Thyroid gland (tissue), 4 donors: ENCODE results near the gene REXO1. TPM values are rescaled to one million over a fixed set of nuclear protein-coding genes. Genes with fewer than 3 reads are reported as not detected.

Experiments
- DNase-seq, 2 donors: peaks; one replicate each; pipeline ENCODE4 v3.0.0-alpha.2; 2019
- H3K27ac ChIP-seq, 3 donors: fragments of 200-600 bp; sonication (generic); 1 replicate in 2 of 3; 2 replicates in 1 of 3; pipeline ENCODE4 v1.5.1; 2016 to 2019; ENCODE audit warnings: mild to moderate bottlenecking in 1 of 3, moderate library complexity in 1 of 3
- H3K27me3 ChIP-seq: fragments of 200-600 bp; sonication (generic); one replicate; pipeline ENCODE4 v1.5.1; 2019
- H3K36me3 ChIP-seq, 2 donors: fragments of 200-600 bp; sonication (generic); one replicate each; pipeline ENCODE4 v1.5.1; 2016 to 2019
- H3K4me1 ChIP-seq, 2 donors: fragments of 200-600 bp; sonication (generic); one replicate each; pipeline ENCODE4 v1.5.1; 2017 to 2019
- H3K4me3 ChIP-seq, 3 donors: fragments of 200-600 bp; sonication (generic); replicated peaks in 1 of 3; 1 replicate in 2 of 3; 2 replicates in 1 of 3; pipeline ENCODE4 v1.5.1; 2016; ENCODE audit warnings: mild to moderate bottlenecking in 1 of 3
- H3K9me3 ChIP-seq: fragments of 200-600 bp; sonication (generic); one replicate; pipeline ENCODE4 v1.5.1; 2017
- POLR2A ChIP-seq, 2 donors: fragments of 450-650 bp; IDR thresholded peaks; one replicate each; pipeline ENCODE4 v1.6.1; 2017; ENCODE audit warnings: antibody characterized with exemption in 2 of 2, mild to moderate bottlenecking in 2 of 2, moderate library complexity in 1 of 2
- WGBS, 2 donors: methylation state at CpG; one replicate each; pipeline ENCODE4 v1.1.5; 2017; 5-methylcytosine and 5-hydroxymethylcytosine counted together
- intact Hi-C: fragments of 100-400 bp; cut with DNase I; formaldehyde crosslinking; loops from one replicate; pipeline ENCODE4 v1.15.1; 2023
- total RNA-seq, 4 donors: library from RNA; depleted of rRNA; stranded (reverse); fragments of >200 nt; gene quantifications; one replicate each; pipeline ENCODE4 v1.2.3, GENCODE V29; 2016
- TF ChIP-seq, protein P1 (sequence below), 6 experiments: fragments of 200-600 bp in 3 of 6; fragments of 450-650 bp in 3 of 6; sonication (generic) in 3 of 6; IDR thresholded peaks; one replicate each; pipeline ENCODE4 v1.5.1; 2016 to 2019; ENCODE audit warnings: antibody characterized with exemption in 6 of 6, mild to moderate bottlenecking in 2 of 6, inconsistent platforms in 1 of 6, moderate library complexity in 1 of 6

Gene REXO1
- total RNA-seq, 4 donors from 2014 or later = 14.0 to 21.8 (median 17.2) TPM

DNA sequence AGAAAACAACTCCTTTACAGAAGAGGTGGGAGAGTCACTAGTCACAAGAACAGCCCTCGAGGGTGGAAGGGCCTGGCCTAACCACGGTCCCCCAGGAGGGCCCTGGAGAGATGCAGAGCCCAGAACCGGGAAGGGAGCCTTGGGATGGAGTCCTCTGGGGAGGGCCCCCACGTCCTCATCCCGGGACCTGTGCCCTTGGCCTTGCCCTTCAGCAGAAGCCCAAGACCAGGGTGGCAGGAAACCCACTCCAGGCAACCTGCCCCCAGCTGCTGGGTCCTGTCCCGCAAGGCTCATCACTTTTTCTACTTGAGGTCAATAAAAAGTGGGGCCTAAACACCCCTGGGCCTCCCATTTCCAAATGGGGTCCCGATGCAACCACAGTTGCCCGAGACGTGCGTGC, 33.9 kb downstream of the REXO1 start:
- no peaks in the 10 kb centered on the region for H3K27me3 ChIP-seq
- H3K4me3 ChIP-seq = no peak overlapping the region
- TF ChIP-seq, protein P1, sequence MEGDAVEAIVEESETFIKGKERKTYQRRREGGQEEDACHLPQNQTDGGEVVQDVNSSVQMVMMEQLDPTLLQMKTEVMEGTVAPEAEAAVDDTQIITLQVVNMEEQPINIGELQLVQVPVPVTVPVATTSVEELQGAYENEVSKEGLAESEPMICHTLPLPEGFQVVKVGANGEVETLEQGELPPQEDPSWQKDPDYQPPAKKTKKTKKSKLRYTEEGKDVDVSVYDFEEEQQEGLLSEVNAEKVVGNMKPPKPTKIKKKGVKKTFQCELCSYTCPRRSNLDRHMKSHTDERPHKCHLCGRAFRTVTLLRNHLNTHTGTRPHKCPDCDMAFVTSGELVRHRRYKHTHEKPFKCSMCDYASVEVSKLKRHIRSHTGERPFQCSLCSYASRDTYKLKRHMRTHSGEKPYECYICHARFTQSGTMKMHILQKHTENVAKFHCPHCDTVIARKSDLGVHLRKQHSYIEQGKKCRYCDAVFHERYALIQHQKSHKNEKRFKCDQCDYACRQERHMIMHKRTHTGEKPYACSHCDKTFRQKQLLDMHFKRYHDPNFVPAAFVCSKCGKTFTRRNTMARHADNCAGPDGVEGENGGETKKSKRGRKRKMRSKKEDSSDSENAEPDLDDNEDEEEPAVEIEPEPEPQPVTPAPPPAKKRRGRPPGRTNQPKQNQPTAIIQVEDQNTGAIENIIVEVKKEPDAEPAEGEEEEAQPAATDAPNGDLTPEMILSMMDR (IDR thresholded peaks at IDR 0.05) = no peak
- no peak for TF ChIP-seq POLR2A (IDR thresholded peaks at IDR 0.05)
- H3K36me3 ChIP-seq = peaks cover 38 to 47% of the 10 kb centered on the region in 2 donors
- no peaks in the 10 kb centered on the region for H3K9me3 ChIP-seq
- H3K27ac ChIP-seq = no peak overlapping the region
- intact Hi-C loops = loop anchor here (10.0 kb wide), 1 partner anchor 260 kb away; no protein-coding TSS in a partner anchor
- peaks cover 14 to 16% of the 10 kb centered on the region in 2 donors for H3K4me1 ChIP-seq
- DNase-seq = no peak
- 84 to 86% methylated on average over 8 to 10 of the region's 10 CpGs for WGBS, 2 donors

DNA sequence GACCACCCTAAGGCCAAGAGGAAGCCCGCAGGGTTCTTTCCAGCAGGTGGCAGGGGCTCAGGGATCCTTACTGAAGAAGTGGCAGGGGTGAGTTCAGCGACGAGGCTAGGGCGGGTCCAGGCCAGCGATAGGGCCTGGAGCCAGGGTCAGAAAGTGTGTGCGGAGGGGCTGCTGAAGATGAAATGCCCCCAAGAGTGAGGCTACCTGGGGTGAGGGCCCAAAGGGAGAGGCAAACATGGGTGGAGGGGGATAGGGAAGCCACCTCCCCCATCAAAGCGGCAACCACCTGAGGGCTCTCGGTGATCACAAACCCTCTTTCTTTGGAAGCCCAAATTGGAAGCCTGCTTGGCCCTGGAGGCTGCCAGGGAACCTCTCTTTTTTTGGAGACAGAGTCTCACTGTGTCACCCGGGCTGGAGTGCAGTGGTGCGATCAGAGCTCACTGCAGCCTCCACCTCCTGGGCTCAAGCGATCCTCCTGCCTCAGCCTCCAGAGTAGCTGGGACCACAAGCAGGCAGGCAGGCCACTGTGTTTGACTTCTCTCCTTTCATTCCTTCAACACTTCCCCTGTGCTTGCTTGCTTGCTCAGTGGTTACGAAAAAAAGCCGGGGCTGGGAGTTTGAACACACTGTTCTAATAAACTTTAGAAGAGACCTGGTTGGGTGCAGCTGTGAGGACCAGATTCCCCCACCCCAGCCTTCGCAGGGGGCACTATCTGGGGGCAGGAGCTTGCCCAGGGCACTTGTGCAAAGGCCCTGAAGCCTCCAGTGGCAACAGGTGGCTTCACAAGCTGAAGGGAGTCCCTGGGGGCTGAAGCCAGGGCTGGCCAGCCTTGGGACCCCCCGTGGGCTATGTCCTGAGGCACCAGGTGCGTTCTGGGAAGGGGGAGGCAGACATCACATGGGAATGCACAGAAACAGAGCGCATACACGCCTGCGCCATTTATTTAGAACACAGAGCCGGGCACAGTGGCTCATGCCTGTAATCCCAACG, 34.8 kb downstream of the REXO1 start:
- Histone ChIP-seq H3K27me3 (no peaks in the 10 kb centered on the region), H3K4me3 (peak overlapping the region in 1 of 3 donors; percentile 39), H3K36me3 (peaks cover 33 to 38% of the 10 kb centered on the region in 2 donors), H3K9me3 (no peaks in the 10 kb centered on the region), H3K27ac (no peak overlapping the region), H3K4me1 (peaks cover 14 to 16% of the 10 kb centered on the region in 2 donors)
- TF ChIP-seq POLR2A (IDR thresholded peaks at IDR 0.05) = no peak
- TF ChIP-seq, protein P1 (IDR thresholded peaks at IDR 0.05) = no peak
- WGBS, 2 donors = 65 to 67% methylated on average over 20 to 21 of the region's 21 CpGs
- intact Hi-C loops = loop anchor here (10.0 kb wide), 1 partner anchor 259 kb away; no protein-coding TSS in a partner anchor
- DNase-seq = no peak

DNA sequence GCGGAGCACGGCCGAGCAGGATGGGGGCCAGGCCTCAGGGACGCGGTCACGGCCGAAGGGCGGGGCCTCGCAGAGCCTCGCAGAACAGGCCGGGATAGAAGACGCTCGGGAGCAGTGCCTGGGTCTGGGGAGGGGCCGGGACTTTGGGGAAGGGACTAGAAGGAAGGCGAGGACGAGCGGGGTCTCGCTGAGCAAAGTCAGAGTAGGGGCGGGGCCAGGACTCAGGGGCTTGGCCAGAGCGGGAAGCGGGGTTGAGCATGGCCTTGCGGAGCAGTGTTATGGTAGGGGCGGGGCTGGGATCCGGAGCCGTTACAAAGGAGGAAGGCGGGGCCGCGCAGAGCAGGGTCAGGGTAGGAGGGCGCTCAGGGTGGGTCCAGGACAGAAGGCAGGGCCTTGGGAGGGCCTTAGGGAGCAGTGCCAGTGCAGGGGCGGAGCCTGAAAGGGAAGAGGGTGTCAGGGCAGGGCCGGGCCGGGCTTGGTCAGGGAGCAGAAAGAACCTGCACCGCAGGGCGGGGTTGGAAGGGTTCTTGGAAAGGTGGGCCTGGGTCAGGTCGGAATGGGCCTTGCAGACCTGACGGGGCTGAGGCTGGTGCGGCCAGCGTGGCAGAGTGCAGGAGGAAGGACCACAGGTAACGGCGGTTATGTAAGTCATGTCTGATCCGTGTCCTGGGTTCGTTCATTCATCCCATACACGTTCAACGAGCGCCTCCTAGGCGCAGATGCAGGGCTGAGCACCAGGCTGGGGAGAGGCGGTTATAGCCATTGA, 35.7 kb downstream of the REXO1 start:
- intact Hi-C loops = loop anchor here (10.0 kb wide), 1 partner anchor 258 kb away; no protein-coding TSS in a partner anchor
- Histone ChIP-seq H3K9me3 (no peaks in the 10 kb centered on the region), H3K4me3 (peak overlapping the region in 2 of 3 donors; percentile 33 to 39), H3K4me1 (peaks cover 14 to 19% of the 10 kb centered on the region in 2 donors), H3K27ac (peak overlapping the region in 2 of 3 donors; percentile 51 to 52), H3K27me3 (no peaks in the 10 kb centered on the region), H3K36me3 (peaks cover 24 to 29% of the 10 kb centered on the region in 2 donors)
- TF ChIP-seq, protein P1 (IDR thresholded peaks at IDR 0.05) = peak in 4 of 6 experiments; percentile 42 to 55 (median 48)
- TF ChIP-seq POLR2A (IDR thresholded peaks at IDR 0.05) = peak in 1 of 2 donors; percentile 35
- DNase-seq = peak; percentile 93 to 96
- WGBS, 2 donors = 1% methylated on average over 44 to 46 of the region's 47 CpGs

DNA sequence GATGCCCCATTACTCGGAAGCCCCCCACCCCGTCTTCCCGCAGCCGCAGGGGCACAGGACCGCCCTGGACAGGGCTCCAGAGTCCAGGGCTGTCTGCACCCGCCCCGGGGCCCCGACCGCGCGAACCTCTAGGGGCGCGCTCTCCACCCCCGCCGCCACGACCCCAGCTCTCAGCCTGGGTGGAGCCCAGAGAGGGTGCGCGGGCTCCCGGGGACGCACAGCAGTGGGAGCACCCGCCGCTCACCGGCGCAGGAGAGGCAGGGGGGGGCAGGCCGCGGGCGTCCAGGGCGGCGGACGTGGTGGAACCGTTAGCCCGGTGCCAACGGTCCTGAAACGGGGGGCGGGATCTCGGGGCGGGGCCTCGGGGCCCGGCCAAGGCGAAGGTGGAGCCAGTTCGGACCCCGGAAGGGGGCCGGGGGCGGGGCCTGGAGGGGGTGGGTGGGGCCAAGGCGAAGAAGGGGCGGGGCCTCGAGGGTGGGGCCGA, 36.3 kb downstream of the REXO1 start, which contains the start of gene ATP8B3:
ATP8B3 (minus strand) TSS at position 335 of the 484 bp plus-strand sequence. CDS start 540 bp downstream, outside the sequence.
- peak in 1 of 2 donors; percentile 14 for DNase-seq
- Histone ChIP-seq H3K27me3 (no peaks in the 10 kb centered on the region), H3K27ac (peak within 1 kb of the TSS in 2 of 3 donors; percentile 51 to 52), H3K4me1 (peaks cover 14 to 20% of the 10 kb centered on the region in 2 donors), H3K9me3 (no peaks in the 10 kb centered on the region), H3K36me3 (peaks cover 18 to 23% of the 10 kb centered on the region in 2 donors), H3K4me3 (peak within 1 kb of the TSS in 2 of 3 donors; percentile 33 to 39)
- intact Hi-C loops = loop anchor here (10.0 kb wide), 1 partner anchor 257 kb away; no protein-coding TSS in a partner anchor
- WGBS, 2 donors = 5% methylated on average over 4 of the region's 48 CpGs; no CpG with 5 or more reads in 1 of the 2 donors
- TF ChIP-seq, protein P1 (IDR thresholded peaks at IDR 0.05) = no peak
- no peak for TF ChIP-seq POLR2A (IDR thresholded peaks at IDR 0.05)
